Gastroesophageal sphincter (tissue), 2 donors: ENCODE measurements around the gene HSF4.

ENCODE experiments used
- EP300 ChIP-seq: sonication (generic); formaldehyde crosslinking; IDR thresholded peaks from one replicate; pipeline ENCODE4 v1.6.1; 2017; ENCODE audit warnings: antibody characterized with exemption, mild to moderate bottlenecking
- POLR2A ChIP-seq, 2 donors: fragments of 450-650 bp; IDR thresholded peaks; one replicate each; pipeline ENCODE4 v1.6.1; 2017; ENCODE audit warnings: antibody characterized with exemption in 2 of 2, mild to moderate bottlenecking in 2 of 2, moderate library complexity in 1 of 2
- POLR2AphosphoS5 ChIP-seq: sonication (generic); formaldehyde crosslinking; IDR thresholded peaks from one replicate; pipeline ENCODE4 v1.6.1; 2017; ENCODE audit warnings: antibody characterized with exemption

GRCh38 chr16:67188323-67188722 is 23.8 kb downstream of the HSF4 start:
- TF ChIP-seq POLR2AphosphoS5 (no peak), EP300 (no peak), POLR2A (IDR thresholded peaks at IDR 0.05) (no peak)
